GM12878 (cell line): Measurements from ENCODE around the gene NRXN3. TPM values are rescaled to one million over a fixed set of nuclear protein-coding genes. Genes with fewer than 3 reads are reported as not detected.

Experiments
- ATAC-seq: fragments of 200-7000 bp; cut with Tn5 transposase; 3 replicates; pipeline ENCODE4 v1.9.1; 2020; ENCODE audit warnings: mild to moderate bottlenecking, moderate library complexity
- BruUV-seq: library from RNA; stranded (reverse); fragments of 400-500 nt; replicated peaks from 2 replicates; lab custom pipeline; 2021; lab: Mats Ljungman, UMichigan
- CTCF ChIA-PET: fragments of 300-600 bp; sonication (Branson Sonifier 250); formaldehyde crosslinking; extraction: SDS; loops from one replicate; lab custom pipeline; 2021; ENCODE audit warnings: inconsistent platforms; lab: Yijun Ruan, JAX
- POLR2A ChIA-PET: fragments of 350-600 bp; formaldehyde crosslinking; extraction: SDS; loops from one replicate; lab custom pipeline; 2021; ENCODE audit warnings: inconsistent platforms; lab: Charles Lee
- RAD21 ChIA-PET: fragments of 300-600 bp; sonication (Branson Sonifier 250); formaldehyde crosslinking; loops from one replicate; lab custom pipeline; 2023; ENCODE audit warnings: antibody characterized with exemption; ENCODE audit not compliant: unreplicated experiment; lab: Charles Lee
- SMC1A ChIA-PET: fragments of 300-600 bp; sonication (Branson Sonifier 250); formaldehyde crosslinking; loops from one replicate; lab custom pipeline; 2023; ENCODE audit not compliant: unreplicated experiment, uncharacterized antibody; lab: Charles Lee
- DNase-seq: peaks from one replicate; pipeline ENCODE4 v3.0.0-alpha.2; 2011; ENCODE audit warnings: low read depth, low spot score
- FAIRE-seq: peaks from 3 replicates; lab custom pipeline; 2011; peaks lifted over from hg19 to GRCh38; lab: Jason Lieb, UNC
- H2AFZ ChIP-seq: 2 replicates; pipeline ENCODE4 v1.6.0; 2011; ENCODE audit warnings: low read depth, low read length, control low read depth; ENCODE audit not compliant: control insufficient read depth
- H3K27ac ChIP-seq: 2 replicates; pipeline ENCODE4 v1.5.1; 2011; ENCODE audit warnings: control low read depth; ENCODE audit not compliant: control insufficient read depth, insufficient read depth
- H3K27me3 ChIP-seq, 2 experiments: replicated peaks in 1 of 2; 2 replicates each; pipeline versions ENCODE4 v1.6.0 to v1.6.1; 2011; ENCODE audit warnings: low read length in 1 of 2; ENCODE audit not compliant: control insufficient read depth in 2 of 2, insufficient read depth in 2 of 2
- H3K36me3 ChIP-seq, 2 experiments: 2 replicates each; pipeline ENCODE4 v1.5.1; 2011; ENCODE audit warnings: low read length in 1 of 2; ENCODE audit not compliant: control insufficient read depth in 2 of 2, insufficient read depth in 2 of 2
- H3K4me1 ChIP-seq: 2 replicates; pipeline ENCODE4 v1.6.1; 2011; ENCODE audit warnings: mild to moderate bottlenecking, low read length, moderate library complexity, mixed read lengths; ENCODE audit not compliant: control insufficient read depth, insufficient read depth
- H3K4me2 ChIP-seq: 2 replicates; pipeline ENCODE4 v1.6.0; 2011; ENCODE audit warnings: control low read depth; ENCODE audit not compliant: control insufficient read depth, insufficient read depth
- H3K4me3 ChIP-seq: fragments of 200-600 bp; sonication (generic); 2 replicates; pipeline ENCODE4 v1.5.1; 2016
- H3K79me2 ChIP-seq: 2 replicates; pipeline ENCODE4 v1.6.0; 2011; ENCODE audit warnings: low read length; ENCODE audit not compliant: control insufficient read depth, insufficient read depth
- H3K9ac ChIP-seq: 2 replicates; pipeline ENCODE4 v1.8.0; 2011; ENCODE audit warnings: low read length, control low read depth, mixed read lengths; ENCODE audit not compliant: control insufficient read depth, insufficient read depth
- H3K9me3 ChIP-seq: replicated peaks from 3 replicates; pipeline ENCODE4 v1.5.1; 2011; ENCODE audit warnings: mild to moderate bottlenecking, low read length; ENCODE audit not compliant: control insufficient read depth, insufficient read depth
- H4K20me1 ChIP-seq: 2 replicates; pipeline ENCODE4 v1.6.0; 2011; ENCODE audit not compliant: control insufficient read depth, insufficient read depth
- ATF7 ChIP-seq: fragments of 450-650 bp; IDR thresholded peaks from 2 replicates; pipeline ENCODE4 v1.6.1; 2016; ENCODE audit warnings: low read depth, mild to moderate bottlenecking
- BHLHE40 ChIP-seq, 2 experiments: fragments of 450-650 bp in 1 of 2; IDR thresholded peaks; 2 replicates each; pipeline ENCODE4 v1.6.1; 2011 to 2017; ENCODE audit warnings: low read depth in 2 of 2, borderline replicate concordance in 1 of 2, improper control_type of control experiment in 1 of 2, low read length in 1 of 2, mild to moderate bottlenecking in 1 of 2
- CHD2 ChIP-seq: IDR thresholded peaks from 2 replicates; pipeline ENCODE4 v1.6.1; 2011; ENCODE audit warnings: low read depth, low read length, improper control_type of control experiment, borderline replicate concordance
- CREB1 ChIP-seq: IDR thresholded peaks from 2 replicates; pipeline ENCODE4 v1.6.1; 2012; ENCODE audit warnings: low read depth, mild to moderate bottlenecking, inconsistent platforms
- HDAC2 ChIP-seq: fragments of 200-600 bp; sonication (generic); IDR thresholded peaks from 2 replicates; pipeline ENCODE4 v1.6.1; 2017
- KAT2A ChIP-seq: conservative IDR thresholded peaks from 2 replicates; pipeline ENCODE4 v1.6.1; 2011; ENCODE audit warnings: low read depth, low read length; ENCODE audit not compliant: control insufficient read depth
- NR2F1 ChIP-seq: fragments of 450-650 bp; conservative IDR thresholded peaks from 2 replicates; pipeline ENCODE4 v1.6.1; 2017; ENCODE audit warnings: mild to moderate bottlenecking
- POLR2AphosphoS2 ChIP-seq: IDR thresholded peaks from 2 replicates; pipeline ENCODE4 v1.6.1; 2011; ENCODE audit warnings: low read depth, mild to moderate bottlenecking, low read length, improper control_type of control experiment, moderate library complexity
- RAD21 ChIP-seq: IDR thresholded peaks from 2 replicates; pipeline ENCODE4 v1.6.1; 2011; ENCODE audit warnings: mild to moderate bottlenecking, low read depth, low read length, moderate library complexity; ENCODE audit not compliant: insufficient read depth
- RUNX3 ChIP-seq: IDR thresholded peaks from 2 replicates; pipeline ENCODE4 v1.6.1; 2012; ENCODE audit warnings: low read length, inconsistent platforms
- SMAD1 ChIP-seq: fragments of 450-650 bp; IDR thresholded peaks from 2 replicates; pipeline ENCODE4 v1.6.1; 2018; ENCODE audit warnings: mild to moderate bottlenecking, low read depth; ENCODE audit not compliant: partially characterized antibody
- TCF12 ChIP-seq: IDR thresholded peaks from 2 replicates; pipeline ENCODE4 v1.6.1; 2011; ENCODE audit warnings: low read depth, mild to moderate bottlenecking, low read length
- ZSCAN29 ChIP-seq: fragments of 450-650 bp; IDR thresholded peaks from 2 replicates; pipeline ENCODE4 v1.6.1; 2017; ENCODE audit warnings: mild to moderate bottlenecking, moderate library complexity
- WGBS: methylation state at CpG from one replicate; pipeline ENCODE4 v1.1.6; 2016; ENCODE audit warnings: low lambda C conversion rate; ENCODE audit not compliant: insufficient replicate concordance, insufficient coverage; ENCODE audit errors: missing lambda C conversion rate; 5-methylcytosine and 5-hydroxymethylcytosine counted together
- in situ Hi-C: fragments of 300-500 bp; cut with MboI; formaldehyde crosslinking; loops from 9 replicates; pipeline ENCODE4 v1.14.3; 2018; ENCODE audit warnings: mixed read lengths
- intact Hi-C: fragments of 100-400 bp; cut with micrococcal nuclease; formaldehyde crosslinking; loops from one replicate; pipeline ENCODE4 v1.14.2; 2022; ENCODE audit not compliant: unreplicated experiment
- polyA plus RNA-seq, 11 experiments: library from polyadenylated mRNA; depleted of rRNA in 4 of 11; unstranded in 6 of 11; stranded (reverse) in 5 of 11; fragments of >200 nt; fragmentation: Nextera tagmentation in 4 of 11; fragmentation: Illumina TruSeq in 1 of 11; extraction: Ambion mirVana in 4 of 11; extraction: Trizol in 1 of 11; gene quantifications; 1 replicate in 1 of 11; 2 replicates in 10 of 11; pipeline versions ENCODE4 v1.2.1 to v1.2.3, GENCODE V29; 2011 to 2016; ENCODE audit warnings: inconsistent platforms in 2 of 11, missing spikeins in 2 of 11, low read depth in 1 of 11
- total RNA-seq, 4 experiments: library from RNA; depleted of rRNA in 3 of 4; stranded (reverse); fragments of >200 nt in 3 of 4; fragmentation: Illumina TruSeq in 1 of 4; extraction: Trizol in 1 of 4; gene quantifications; 2 replicates each; pipeline versions ENCODE4 v1.2.1 to v1.2.3, GENCODE V29; 2013 to 2021
- TF ChIP-seq, protein P1 (sequence below): fragments of 450-650 bp; IDR thresholded peaks from 2 replicates; pipeline ENCODE4 v1.6.1; 2017; ENCODE audit warnings: mild to moderate bottlenecking, moderate library complexity
- TF ChIP-seq, protein P2 (sequence below): fragments of 150-350 bp; IDR thresholded peaks from 2 replicates; pipeline ENCODE4 v1.6.1; 2016; ENCODE audit warnings: low read depth, low read length
- TF ChIP-seq, protein P3 (sequence below): fragments of 450-650 bp; IDR thresholded peaks from 2 replicates; pipeline ENCODE4 v1.6.1; 2017; ENCODE audit warnings: mild to moderate bottlenecking, low read depth, inconsistent platforms; ENCODE audit not compliant: poor library complexity, severe bottlenecking

NRXN3 gene
- total and polyA plus RNA-seq, 10 of the 15 experiments (the other 5 are each of a cell fraction or from before 2014, with no cell fraction given): 0.52 to 3.3 (median 1.4) TPM

DNA sequence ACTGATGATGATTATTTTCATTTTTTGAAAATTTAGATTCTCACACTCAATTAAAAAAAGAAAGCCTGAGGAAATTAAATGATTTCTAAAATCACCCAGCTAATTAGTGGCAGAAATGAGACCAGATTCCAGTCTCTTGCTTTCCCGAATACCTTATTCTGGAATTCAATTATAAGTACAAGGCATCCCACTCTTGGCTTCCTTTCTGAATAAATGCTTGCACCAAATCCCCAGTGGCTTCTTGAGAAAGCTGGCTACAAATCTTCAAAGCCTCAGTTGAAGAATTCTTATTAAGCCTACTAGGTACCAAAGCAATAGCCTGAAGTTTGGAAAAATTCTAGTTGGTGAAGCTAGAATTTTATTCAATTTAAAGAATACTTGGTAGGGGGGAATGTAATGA is 1564.5 kb downstream of the NRXN3 start:
- in situ Hi-C loops: no loop called here
- ChIA-PET SMC1A (interaction anchor here (0.7 kb wide), 1 partner anchor 12 kb away, joined by 4 read pairs; no protein-coding TSS in a partner anchor), POLR2A (no interaction called here), RAD21 (no interaction called here), CTCF (no interaction called here)
- Histone ChIP-seq H3K36me3 (no peaks in the 10 kb centered on the region), H3K4me3 (no peak overlapping the region), H3K79me2 (no peaks in the 10 kb centered on the region), H4K20me1 (no peaks in the 10 kb centered on the region), H2AFZ (no peak overlapping the region), H3K4me1 (no peaks in the 10 kb centered on the region), H3K27ac (no peak overlapping the region), H3K9ac (no peak overlapping the region), H3K9me3 (no peaks in the 10 kb centered on the region; the same call in 2 of the 3 replicates), H3K4me2 (no peak overlapping the region), H3K27me3 (no peaks in the 10 kb centered on the region)
- BruUV-seq: no TSS peak
- DNase-seq (no peak), ATAC-seq (no peak), FAIRE-seq (no peak)
- intact Hi-C loops: no loop called here
- 43% methylated on average over 1 of the region's 1 CpG for WGBS
- TF ChIP-seq, protein P1, sequence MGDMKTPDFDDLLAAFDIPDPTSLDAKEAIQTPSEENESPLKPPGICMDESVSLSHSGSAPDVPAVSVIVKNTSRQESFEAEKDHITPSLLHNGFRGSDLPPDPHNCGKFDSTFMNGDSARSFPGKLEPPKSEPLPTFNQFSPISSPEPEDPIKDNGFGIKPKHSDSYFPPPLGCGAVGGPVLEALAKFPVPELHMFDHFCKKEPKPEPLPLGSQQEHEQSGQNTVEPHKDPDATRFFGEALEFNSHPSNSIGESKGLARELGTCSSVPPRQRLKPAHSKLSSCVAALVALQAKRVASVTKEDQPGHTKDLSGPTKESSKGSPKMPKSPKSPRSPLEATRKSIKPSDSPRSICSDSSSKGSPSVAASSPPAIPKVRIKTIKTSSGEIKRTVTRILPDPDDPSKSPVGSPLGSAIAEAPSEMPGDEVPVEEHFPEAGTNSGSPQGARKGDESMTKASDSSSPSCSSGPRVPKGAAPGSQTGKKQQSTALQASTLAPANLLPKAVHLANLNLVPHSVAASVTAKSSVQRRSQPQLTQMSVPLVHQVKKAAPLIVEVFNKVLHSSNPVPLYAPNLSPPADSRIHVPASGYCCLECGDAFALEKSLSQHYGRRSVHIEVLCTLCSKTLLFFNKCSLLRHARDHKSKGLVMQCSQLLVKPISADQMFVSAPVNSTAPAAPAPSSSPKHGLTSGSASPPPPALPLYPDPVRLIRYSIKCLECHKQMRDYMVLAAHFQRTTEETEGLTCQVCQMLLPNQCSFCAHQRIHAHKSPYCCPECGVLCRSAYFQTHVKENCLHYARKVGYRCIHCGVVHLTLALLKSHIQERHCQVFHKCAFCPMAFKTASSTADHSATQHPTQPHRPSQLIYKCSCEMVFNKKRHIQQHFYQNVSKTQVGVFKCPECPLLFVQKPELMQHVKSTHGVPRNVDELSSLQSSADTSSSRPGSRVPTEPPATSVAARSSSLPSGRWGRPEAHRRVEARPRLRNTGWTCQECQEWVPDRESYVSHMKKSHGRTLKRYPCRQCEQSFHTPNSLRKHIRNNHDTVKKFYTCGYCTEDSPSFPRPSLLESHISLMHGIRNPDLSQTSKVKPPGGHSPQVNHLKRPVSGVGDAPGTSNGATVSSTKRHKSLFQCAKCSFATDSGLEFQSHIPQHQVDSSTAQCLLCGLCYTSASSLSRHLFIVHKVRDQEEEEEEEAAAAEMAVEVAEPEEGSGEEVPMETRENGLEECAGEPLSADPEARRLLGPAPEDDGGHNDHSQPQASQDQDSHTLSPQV: no peak
- TF ChIP-seq RUNX3 (no peak), KAT2A (no peak), HDAC2 (no peak), SMAD1 (no peak), POLR2AphosphoS2 (no peak), NR2F1 (no peak), CREB1 (no peak), ATF7 (no peak), TCF12 (no peak), CHD2 (no peak), ZSCAN29 (no peak), BHLHE40 (IDR thresholded peaks at IDR 0.05; ENCODE audit: borderline replicate concordance in 1 of 2, low read depth in 2 of 2, low read length in 1 of 2) (no peak), RAD21 (no peak)
- TF ChIP-seq, protein P2, sequence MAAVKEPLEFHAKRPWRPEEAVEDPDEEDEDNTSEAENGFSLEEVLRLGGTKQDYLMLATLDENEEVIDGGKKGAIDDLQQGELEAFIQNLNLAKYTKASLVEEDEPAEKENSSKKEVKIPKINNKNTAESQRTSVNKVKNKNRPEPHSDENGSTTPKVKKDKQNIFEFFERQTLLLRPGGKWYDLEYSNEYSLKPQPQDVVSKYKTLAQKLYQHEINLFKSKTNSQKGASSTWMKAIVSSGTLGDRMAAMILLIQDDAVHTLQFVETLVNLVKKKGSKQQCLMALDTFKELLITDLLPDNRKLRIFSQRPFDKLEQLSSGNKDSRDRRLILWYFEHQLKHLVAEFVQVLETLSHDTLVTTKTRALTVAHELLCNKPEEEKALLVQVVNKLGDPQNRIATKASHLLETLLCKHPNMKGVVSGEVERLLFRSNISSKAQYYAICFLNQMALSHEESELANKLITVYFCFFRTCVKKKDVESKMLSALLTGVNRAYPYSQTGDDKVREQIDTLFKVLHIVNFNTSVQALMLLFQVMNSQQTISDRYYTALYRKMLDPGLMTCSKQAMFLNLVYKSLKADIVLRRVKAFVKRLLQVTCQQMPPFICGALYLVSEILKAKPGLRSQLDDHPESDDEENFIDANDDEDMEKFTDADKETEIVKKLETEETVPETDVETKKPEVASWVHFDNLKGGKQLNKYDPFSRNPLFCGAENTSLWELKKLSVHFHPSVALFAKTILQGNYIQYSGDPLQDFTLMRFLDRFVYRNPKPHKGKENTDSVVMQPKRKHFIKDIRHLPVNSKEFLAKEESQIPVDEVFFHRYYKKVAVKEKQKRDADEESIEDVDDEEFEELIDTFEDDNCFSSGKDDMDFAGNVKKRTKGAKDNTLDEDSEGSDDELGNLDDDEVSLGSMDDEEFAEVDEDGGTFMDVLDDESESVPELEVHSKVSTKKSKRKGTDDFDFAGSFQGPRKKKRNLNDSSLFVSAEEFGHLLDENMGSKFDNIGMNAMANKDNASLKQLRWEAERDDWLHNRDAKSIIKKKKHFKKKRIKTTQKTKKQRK: no peak
- TF ChIP-seq, protein P3, sequence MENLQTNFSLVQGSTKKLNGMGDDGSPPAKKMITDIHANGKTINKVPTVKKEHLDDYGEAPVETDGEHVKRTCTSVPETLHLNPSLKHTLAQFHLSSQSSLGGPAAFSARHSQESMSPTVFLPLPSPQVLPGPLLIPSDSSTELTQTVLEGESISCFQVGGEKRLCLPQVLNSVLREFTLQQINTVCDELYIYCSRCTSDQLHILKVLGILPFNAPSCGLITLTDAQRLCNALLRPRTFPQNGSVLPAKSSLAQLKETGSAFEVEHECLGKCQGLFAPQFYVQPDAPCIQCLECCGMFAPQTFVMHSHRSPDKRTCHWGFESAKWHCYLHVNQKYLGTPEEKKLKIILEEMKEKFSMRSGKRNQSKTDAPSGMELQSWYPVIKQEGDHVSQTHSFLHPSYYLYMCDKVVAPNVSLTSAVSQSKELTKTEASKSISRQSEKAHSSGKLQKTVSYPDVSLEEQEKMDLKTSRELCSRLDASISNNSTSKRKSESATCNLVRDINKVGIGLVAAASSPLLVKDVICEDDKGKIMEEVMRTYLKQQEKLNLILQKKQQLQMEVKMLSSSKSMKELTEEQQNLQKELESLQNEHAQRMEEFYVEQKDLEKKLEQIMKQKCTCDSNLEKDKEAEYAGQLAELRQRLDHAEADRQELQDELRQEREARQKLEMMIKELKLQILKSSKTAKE: no peak
